NCI-H1417 treated with DMSO at 0.1 percent for 48 hours (cell line): ENCODE measurements around the gene YPEL1.
"Not testable (repeated sequence)": the region's sequence is repeated elsewhere in the genome, so short reads cannot be mapped to it uniquely, and the experiment has no call there.

Experiments
- DNase-seq: peaks from one replicate; lab custom pipeline; 2025; lab: John Stamatoyannopoulos, UW

The YPEL1 gene

GRCh38 chr22:21699643-21700042 is 36.0 kb downstream of the YPEL1 start:
- DNase-seq: no peak

DNA sequence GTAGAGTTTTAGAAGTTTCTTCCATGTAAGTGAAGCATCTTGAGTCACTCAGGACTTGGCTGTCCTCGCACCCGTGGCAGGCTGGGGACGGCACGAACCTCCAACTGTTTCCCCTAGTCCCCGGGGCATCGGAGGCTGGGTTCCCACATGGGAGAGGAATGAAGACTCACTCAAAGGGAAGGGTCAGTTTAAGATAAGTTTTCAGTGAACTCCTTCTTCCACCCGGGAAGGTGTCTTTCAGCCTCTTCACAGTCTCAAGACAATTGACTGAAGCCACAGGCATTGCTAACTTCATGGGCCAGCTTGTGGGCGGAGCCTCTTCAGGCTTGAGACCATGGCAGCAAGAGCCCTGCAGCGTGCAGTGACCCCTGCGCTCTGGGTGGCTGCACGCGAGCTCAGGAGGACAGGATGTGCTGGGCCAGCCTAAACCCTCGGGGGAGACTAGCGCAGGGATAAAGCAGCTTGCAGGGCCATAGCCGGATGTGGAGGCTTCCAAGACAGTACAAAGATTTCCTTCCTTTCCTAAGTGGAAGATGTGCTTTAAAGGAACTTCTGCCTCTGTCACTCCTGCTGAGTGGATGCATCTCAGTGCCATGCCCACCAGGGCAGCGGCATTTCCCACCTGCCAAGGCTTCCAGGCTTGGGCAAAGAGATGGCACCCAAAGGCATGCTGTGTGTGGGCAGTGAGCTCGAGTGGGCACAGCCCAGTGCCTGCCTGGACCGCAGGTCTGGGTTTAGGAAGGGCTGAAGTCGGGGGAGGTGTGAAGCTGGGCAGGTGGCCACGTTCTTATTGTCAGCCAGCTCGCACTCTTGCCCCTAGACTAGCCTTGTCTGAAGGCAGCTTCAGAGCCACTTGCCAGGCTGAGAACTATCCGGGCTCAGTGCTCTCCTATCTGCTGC is 36.9 kb downstream of the YPEL1 start:
- DNase-seq: no peak

GRCh38 chr22:21697880-21698279 is 37.7 kb downstream of the YPEL1 start:
- DNase-seq: no peak

DNA sequence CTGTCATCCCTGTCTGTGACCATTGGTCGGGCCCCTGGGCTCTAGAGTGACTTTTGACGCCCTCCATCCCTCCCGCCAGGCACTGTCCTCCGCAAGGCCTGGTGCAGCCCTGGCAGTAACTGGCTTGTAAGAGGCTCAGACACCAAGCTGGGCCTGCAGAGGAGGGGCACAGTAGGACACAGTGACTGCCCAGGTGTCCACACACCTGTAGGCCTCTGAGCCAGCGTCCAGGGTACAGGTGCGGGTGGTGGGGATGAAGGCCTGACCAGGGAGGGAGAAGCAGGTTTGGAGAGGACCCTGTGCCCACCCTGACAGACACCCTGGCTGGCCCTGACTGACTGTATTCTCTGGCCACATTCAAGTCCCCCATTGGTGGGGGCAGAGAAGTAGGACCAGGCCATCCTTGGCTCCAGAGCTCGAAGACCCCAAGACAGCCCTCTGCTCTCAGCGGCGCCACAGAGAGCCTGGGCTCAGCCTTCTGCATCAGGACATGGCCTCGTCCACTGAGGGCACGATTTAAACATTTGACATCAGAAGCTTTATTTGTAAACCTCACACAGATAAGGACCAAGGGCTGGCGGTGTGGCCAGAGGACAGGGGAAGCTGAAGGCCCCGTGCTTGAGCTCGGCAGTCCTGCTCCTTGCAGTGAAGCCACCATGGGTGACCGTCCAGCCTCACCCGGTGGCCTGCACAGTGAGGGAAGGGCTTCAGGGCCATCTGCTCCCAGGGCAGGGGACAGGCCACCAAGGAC is 38.4 kb downstream of the YPEL1 start:
- no peak for DNase-seq

DNA sequence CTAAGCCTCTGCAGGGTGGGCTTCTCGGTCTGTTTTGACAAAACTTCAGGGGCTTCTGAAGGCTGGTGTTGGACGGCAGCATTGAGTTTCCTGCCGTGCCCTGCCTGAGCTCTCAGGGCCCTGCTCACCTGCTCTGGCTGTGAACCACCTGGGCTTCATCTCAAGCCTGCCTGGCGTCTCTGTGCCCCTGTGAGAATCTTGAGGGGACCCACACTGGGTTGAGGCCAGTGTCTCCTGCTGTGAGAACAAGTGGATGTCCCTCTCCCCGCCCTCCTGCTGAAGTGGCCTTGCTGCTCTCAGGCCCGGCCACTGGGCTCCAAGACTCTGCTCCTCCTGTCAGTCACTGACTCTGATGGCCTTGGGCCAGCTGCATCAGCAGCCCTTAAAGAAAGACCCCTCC is 39.5 kb downstream of the YPEL1 start:
- no peak for DNase-seq

DNA sequence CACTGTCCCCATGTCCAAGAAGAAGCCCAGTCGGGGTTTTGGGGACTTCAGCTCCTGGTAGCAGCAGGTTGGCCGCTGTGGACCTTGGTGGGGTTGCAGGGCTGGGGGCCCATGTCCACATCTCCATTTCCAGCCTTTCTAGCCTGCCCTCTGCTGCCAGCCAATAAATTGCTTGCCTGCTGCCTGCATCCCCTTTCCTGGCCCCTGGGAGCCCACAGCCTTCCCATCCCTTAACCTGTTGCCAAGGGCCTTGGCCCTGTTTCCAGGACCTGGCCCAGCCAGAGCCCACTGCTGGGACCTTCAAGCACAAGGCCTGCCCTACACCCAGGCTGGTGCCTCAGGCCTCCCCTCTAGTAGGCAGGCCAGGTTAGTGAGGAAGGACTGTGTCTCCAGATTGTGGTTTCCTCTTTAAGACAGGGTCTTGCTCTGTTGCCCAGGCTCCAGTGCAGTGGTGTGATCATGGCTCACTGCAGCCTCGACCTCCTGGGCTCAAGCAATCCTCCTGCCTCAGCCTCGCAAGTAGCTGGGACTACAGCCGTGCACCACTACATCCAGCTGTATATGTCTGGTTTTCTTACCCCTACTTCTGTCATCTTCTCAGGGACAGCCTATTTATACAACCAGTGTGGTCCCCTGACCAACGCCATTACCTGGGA is 40.0 kb downstream of the YPEL1 start:
- no peak for DNase-seq

DNA sequence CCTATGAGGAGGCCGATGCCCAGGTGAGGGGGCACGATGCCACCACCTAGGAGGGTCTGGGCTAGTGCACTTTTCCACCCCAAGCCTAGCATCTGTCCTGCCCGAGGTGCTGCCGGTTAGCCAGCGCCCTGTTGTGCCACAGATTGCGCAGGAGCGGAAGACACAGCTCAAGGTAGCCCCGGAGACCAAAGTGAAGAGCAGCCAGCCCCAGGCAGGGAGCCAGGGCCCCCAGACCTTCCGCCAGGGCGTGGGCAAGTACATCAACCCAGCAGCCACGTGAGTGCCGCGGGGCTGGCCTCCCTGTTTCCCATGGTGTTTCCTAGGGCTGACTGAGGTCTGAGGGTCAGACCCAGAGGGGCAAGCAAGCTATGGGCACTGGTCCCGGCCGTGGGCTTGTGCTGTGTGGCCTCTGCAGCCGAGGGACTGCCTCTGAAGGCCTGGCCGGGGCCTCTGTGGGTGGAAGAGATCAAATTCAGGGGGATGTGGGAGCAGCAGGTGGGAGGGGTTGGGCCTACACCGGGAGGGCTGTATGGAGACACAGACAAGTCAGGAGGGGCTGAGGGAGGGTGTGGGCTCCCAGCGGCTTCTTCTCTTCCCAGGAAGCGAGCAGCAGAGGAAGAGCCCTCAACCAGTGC is 40.7 kb downstream of the YPEL1 start:
- DNase-seq: no peak

- no peak for DNase-seq
These were observed 41.2 kb downstream of the YPEL1 start for GRCh38 chr22:21694394-21694793.

GRCh38 chr22:21693999-21694341 is 41.6 kb downstream of the YPEL1 start:
- DNase-seq: no peak

- no peak for DNase-seq
These were observed 42.1 kb downstream of the YPEL1 start for GRCh38 chr22:21693333-21693998.

DNA sequence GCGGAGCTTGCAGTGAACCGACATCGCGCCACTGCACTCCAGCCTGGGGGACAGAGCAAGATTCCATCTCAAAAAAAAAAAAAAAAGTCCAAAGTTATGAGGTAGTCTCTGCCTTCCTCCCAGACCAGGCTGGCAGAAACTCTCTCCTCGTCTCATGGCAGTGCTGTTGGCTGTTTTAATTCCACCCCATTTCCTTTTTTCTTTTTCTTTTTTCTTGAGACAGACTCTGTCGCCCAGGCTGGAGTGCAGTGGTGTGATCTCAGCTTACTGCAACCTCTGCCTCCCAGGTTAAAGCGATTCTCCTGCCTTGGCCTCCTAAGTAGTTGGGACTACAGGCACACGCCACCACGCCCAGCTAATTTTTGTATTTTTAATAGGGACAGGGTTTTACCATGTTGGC is 42.7 kb downstream of the YPEL1 start:
- DNase-seq: not testable (repeated sequence)

DNA sequence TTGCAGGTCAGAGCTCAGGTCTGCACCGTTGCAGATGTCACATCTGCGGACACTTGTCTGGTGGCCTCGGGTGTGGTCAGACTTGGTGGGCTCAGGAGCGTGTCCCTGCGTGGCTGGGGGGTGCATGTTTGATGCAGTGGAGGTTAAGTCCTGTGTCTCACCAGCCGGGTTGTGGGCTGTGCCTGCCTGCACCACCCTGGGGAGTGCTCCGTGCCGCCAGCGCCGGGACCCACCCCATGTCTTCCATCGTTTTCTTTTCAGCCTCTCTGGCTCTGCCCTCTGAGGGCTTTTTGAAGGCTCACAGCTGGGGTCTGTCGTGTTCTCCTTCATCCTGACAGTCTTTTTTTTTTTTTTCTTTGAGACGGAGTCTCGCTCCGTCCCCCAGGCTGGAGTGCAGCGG is 43.8 kb downstream of the YPEL1 start:
- no peak for DNase-seq

- DNase-seq: no peak
These were observed 45.2 kb downstream of the YPEL1 start for GRCh38 chr22:21690401-21690801.

GRCh38 chr22:21688706-21689381 is 46.8 kb downstream of the YPEL1 start:
- DNase-seq: no peak

DNA sequence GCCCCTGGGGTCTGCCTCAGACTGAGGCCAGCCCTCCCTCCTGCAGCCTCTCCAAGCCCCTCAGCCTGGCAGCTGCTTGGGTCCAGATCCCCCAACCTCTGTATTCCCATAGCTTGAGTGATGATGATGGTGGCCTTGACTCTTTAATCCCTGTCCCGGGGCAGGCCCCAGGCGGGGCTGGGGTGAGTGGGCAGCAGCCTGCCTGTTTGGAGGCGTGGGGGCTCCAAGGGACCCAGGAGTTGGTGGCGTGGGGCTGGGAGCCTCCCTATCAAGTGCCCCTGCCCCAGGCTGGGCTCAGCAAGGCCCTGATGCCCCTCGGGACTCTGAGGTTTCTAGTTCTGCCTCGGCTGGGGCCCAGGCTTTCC is 47.3 kb downstream of the YPEL1 start:
- DNase-seq: no peak

DNA sequence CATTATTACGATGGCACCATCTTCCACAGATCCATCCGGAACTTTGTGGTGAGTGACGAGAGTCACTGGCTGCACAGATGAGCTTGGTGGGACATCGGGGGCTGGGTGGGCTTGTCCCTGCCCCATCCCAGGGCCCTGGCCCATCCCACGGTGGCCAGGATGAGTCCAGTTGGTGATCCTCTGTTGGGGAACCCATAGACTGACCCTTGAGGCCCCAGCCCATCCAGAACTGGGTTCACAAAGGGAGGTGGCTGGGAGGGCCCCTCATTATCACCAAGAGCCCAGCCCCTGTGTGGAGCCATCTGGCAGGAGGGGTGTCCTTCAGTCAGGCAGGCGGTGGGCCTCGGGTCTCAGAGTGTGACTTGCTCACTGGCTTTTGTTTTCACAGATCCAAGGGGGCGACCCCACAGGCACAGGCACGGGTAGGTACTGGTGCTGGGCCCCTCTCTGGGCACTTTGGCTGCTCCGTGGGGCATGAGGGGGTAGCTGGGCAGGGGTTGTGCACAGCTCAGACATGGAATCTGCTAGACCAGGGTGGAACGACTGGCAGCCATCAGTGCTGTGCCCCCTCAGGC is 47.8 kb downstream of the YPEL1 start:
- DNase-seq: no peak

- DNase-seq: no peak
These were observed 48.8 kb downstream of the YPEL1 start for GRCh38 chr22:21686634-21687393.

DNA sequence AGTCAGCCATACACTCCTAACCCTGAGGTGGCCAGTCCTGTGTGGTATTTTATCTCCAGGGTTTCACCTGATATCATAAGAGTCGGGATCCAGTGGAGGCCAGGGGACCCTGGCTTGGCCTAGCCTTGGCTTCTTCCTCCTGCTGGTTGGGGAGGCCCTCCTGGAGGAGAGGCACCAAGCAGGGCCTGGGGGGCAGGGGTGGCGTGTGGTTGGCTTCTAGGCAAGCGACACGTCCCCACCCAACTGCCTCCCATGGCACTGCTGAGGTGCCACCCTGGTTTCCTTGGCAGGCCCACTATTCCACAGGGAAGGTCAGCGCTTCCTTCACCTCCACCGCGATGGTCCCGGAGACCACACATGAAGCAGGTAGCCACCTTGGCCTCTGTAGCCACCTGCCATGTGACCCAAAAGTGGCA is 49.4 kb downstream of the YPEL1 start:
- DNase-seq: no peak

DNA sequence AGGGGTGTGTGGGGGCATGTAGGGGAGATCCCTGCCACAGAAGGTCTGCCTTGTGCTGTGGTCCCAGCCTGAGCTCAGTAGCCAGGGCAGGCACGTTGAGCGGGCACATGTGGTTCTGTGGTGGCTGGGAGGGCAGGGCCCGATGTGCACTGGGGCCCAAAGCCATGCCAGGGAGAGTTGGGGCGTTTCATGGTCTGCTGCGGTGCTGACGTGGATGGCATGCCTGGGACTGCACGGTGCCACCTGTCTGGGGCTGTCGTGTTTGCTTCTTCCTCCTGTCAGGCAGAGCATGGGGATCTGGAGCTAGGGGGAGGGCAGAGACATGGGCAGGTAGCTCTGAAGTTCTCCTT is 50.5 kb downstream of the YPEL1 start:
- no peak for DNase-seq

DNA sequence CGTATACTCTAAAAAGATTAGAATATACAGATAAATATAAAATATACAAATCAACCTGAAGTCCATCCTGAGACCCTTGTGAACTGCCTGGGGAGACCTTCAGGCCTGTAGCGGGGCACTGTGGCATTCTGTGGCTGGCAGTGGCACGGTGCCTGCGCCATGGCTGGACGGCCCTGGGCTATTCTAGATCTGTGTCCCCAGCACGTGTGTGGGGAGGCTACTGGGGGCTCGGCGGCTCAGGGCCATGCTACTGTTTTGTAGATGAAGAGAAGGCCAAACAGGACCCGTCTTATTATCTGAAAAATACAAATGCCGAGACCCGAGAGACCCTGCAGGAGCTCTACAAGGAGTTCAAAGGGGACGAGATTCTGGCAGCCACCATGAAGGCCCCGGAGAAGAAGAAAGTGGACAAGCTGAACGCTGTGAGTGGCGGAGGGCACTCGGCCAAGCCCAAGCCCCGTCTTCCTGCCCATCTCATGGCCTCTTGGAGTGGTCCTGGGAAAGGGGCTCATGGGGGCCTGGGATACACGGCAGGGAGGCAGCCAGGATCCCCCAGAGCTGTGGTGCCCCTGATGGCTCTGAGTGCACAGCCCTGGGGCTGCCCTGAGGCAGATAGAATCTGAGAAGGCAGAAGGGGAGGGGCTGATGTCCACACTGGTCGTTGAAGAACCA is 51.0 kb downstream of the YPEL1 start:
- DNase-seq: no peak
